Measurements from ENCODE around the gene SDSL.

SDSL gene

GRCh38 chr12:113422886-113423669 is 898 bp downstream of the SDSL start:
- DNase-seq = no peak

- DNase-seq = no peak
Observed at GRCh38 chr12:113424456-113424855, 2.3 kb downstream of the SDSL start.

GRCh38 chr12:113424915-113425823 is 3.0 kb downstream of the SDSL start:
- DNase-seq = no peak

- no peak for DNase-seq
Observed at GRCh38 chr12:113425960-113426453, 3.8 kb downstream of the SDSL start.

GRCh38 chr12:113427882-113428281 is 5.7 kb downstream of the SDSL start:
- DNase-seq = no peak

- DNase-seq = no peak
Observed at GRCh38 chr12:113428482-113428881, 6.3 kb downstream of the SDSL start.

- no peak for DNase-seq
Observed at GRCh38 chr12:113432986-113433385, 10.8 kb downstream of the SDSL start.

GRCh38 chr12:113435367-113435766 is 13.2 kb downstream of the SDSL start:
- DNase-seq = no peak

GRCh38 chr12:113436586-113436985 is 14.4 kb downstream of the SDSL start:
- no peak for DNase-seq

GRCh38 chr12:113436993-113437728 is 15.0 kb downstream of the SDSL start:
- DNase-seq = no peak

GRCh38 chr12:113437729-113438100 is 15.5 kb downstream of the SDSL start:
- DNase-seq = no peak

- DNase-seq = no peak
Observed at GRCh38 chr12:113438523-113439300, 16.5 kb downstream of the SDSL start.

GRCh38 chr12:113439301-113439597 is 17.1 kb downstream of the SDSL start:
- no peak for DNase-seq

GRCh38 chr12:113439606-113440030 is 17.4 kb downstream of the SDSL start:
- DNase-seq = peak; percentile 72

GRCh38 chr12:113440336-113440735 is 18.2 kb downstream of the SDSL start:
- DNase-seq = no peak

GRCh38 chr12:113440947-113441782 is 19.0 kb downstream of the SDSL start:
- no peak for DNase-seq

GRCh38 chr12:113443030-113443539 is 20.9 kb downstream of the SDSL start:
- DNase-seq = no peak

- no peak for DNase-seq
Observed at GRCh38 chr12:113445544-113446171, 23.5 kb downstream of the SDSL start.

- no peak for DNase-seq
Observed at GRCh38 chr12:113448873-113449272, 26.7 kb downstream of the SDSL start.

- no peak for DNase-seq
Observed at GRCh38 chr12:113449299-113449698, 27.1 kb downstream of the SDSL start.

GRCh38 chr12:113449839-113450238 is 27.7 kb downstream of the SDSL start:
- no peak for DNase-seq

All from NCI-H1105 (cell line).